ENCODE measurements around the gene LPGAT1. TPM values are rescaled to one million over a fixed set of nuclear protein-coding genes. Genes with fewer than 3 reads are reported as not detected.

LPGAT1 gene
- total RNA-seq, 6 experiments from 2014 or later, result 32.0 to 141 (median 55.7) TPM

- intact Hi-C loops (cut with DNase I), result no loop called here
- no peak overlapping the region for H3K27ac ChIP-seq
- WGBS (ENCODE audit: insufficient coverage, low coverage, low lambda C conversion rate, missing lambda C conversion rate), result 75% methylated on average over 3 of the region's 3 CpGs
- H3K9me3 ChIP-seq, result no peaks in the 10 kb centered on the region
- H3K27me3 ChIP-seq, result no peaks in the 10 kb centered on the region
- DNase-seq (no peak), ATAC-seq (no peak)
- H3K4me1 ChIP-seq, result no peaks in the 10 kb centered on the region
- no peaks in the 10 kb centered on the region for H3K36me3 ChIP-seq
- no peak for TF ChIP-seq CTCF (IDR thresholded peaks at IDR 0.05)
- no peak for TF ChIP-seq POLR2A (IDR thresholded peaks at IDR 0.05)
- H3K4me3 ChIP-seq, result no peak overlapping the region
Observed at GRCh38 chr1:211859405-211859804, 28.8 kb upstream of the LPGAT1 start.

DNA sequence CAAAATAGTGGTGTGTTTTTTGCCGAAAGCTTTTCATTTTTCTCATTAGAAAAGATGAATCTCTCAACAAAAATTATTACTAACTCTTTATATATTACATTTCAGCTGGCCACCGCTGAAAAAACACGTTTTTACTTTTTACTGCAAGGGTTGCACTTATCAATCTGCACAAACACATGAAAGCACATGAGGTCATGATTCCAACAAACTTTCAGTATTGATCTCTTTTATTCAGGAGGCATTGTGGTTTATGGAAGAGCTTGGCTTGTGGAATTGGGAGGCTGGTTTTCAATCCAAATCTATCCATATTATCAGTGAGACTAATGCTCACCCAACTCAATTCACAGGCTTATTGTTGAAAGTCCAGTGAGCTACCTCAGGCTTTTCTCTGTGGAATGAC lies 20.6 kb upstream of the LPGAT1 start:
- no peak overlapping the region for H3K4me3 ChIP-seq
- no peaks in the 10 kb centered on the region for H3K36me3 ChIP-seq
- DNase-seq, result no peak
- peak in 3 of 4 donors; percentile 40 to 69 (median 56) for ATAC-seq
- 37% methylated on average over 3 of the region's 3 CpGs for WGBS (ENCODE audit: insufficient coverage, low coverage, low lambda C conversion rate, missing lambda C conversion rate)
- no peaks in the 10 kb centered on the region for H3K9me3 ChIP-seq
- intact Hi-C loops (cut with DNase I), result no loop called here
- no peaks in the 10 kb centered on the region for H3K27me3 ChIP-seq
- no peak overlapping the region for H3K27ac ChIP-seq
- TF ChIP-seq POLR2A (IDR thresholded peaks at IDR 0.05) (no peak), CTCF (IDR thresholded peaks at IDR 0.05) (no peak)
- peaks cover 0 to 9% (median 0%) of the 10 kb centered on the region in 4 donors for H3K4me1 ChIP-seq

- no peak overlapping the region for H3K4me3 ChIP-seq
- no peak overlapping the region for H3K27ac ChIP-seq
- intact Hi-C loops (cut with DNase I), result no loop called here
- H3K4me1 ChIP-seq, result peaks cover 0 to 7% (median 3%) of the 10 kb centered on the region in 4 donors
- WGBS (ENCODE audit: insufficient coverage, low coverage, low lambda C conversion rate, missing lambda C conversion rate), result 80% methylated on average over 7 of the region's 7 CpGs
- H3K27me3 ChIP-seq, result no peaks in the 10 kb centered on the region
- TF ChIP-seq CTCF (IDR thresholded peaks at IDR 0.05) (no peak), POLR2A (IDR thresholded peaks at IDR 0.05) (no peak)
- no peaks in the 10 kb centered on the region for H3K9me3 ChIP-seq
- H3K36me3 ChIP-seq, result no peaks in the 10 kb centered on the region
- DNase-seq, result no peak
- ATAC-seq, result no peak
Observed at GRCh38 chr1:211843507-211844298, 13.1 kb upstream of the LPGAT1 start.

DNA sequence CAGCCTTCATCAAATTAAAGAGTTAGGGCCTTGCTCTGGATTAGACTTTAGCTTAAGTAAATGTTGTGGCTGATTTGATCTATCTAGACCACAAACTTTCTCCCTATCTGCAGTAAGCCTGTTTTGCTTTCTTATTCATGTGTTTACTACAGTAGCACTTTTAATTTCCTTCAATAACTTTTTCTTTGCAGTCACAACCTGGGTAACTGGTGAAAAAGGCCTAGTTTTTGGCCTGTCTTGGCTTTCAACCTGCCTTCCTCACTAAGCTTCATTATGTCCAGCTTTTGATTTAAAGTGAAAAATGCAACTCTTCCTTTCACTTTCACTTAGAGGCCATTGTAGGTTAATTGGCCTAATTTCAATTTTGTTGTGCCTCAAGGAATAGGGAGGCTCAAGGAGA lies 12.5 kb upstream of the LPGAT1 start:
- TF ChIP-seq POLR2A (IDR thresholded peaks at IDR 0.05) (no peak), CTCF (IDR thresholded peaks at IDR 0.05) (no peak)
- Histone ChIP-seq H3K27ac (no peak overlapping the region), H3K27me3 (no peaks in the 10 kb centered on the region), H3K4me1 (peaks cover 0 to 7% (median 3%) of the 10 kb centered on the region in 4 donors), H3K36me3 (no peaks in the 10 kb centered on the region), H3K4me3 (no peak overlapping the region), H3K9me3 (no peaks in the 10 kb centered on the region)
- ATAC-seq (peak in 3 of 4 donors; percentile 60 to 78 (median 72)), DNase-seq (no peak)
- intact Hi-C loops (cut with DNase I), result no loop called here
